ENCODE measurements around the gene THSD4.

The THSD4 gene

DNA sequence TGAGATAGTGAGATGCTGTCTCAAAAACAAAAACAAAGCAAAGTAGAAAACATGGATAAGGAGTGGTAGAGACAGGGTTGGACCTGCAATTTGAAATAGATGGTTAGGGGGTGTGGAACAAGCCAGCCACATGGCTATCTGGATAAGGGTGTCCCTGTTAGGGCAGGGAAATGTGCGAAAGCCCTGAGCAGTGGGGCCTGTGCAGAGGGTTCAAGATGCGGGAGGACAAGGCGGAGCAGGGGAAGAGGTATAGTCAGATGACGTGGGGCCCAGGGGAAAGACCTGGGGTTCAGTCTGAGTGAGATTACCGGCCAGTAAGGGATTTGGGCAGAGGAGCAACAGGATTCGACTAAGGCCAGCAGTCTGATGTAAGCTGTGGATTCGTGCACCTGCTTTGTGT, 676.7 kb downstream of the THSD4 start:
- Histone ChIP-seq H3K36me3 (ENCODE audit: control insufficient read depth, insufficient read depth, low read length, severe bottlenecking) (no peaks in the 10 kb centered on the region), H3K4me3 (ENCODE audit: low read length) (no peak overlapping the region), H3K9me3 (ENCODE audit: control insufficient read depth, low read length) (no peaks in the 10 kb centered on the region), H3K9ac (ENCODE audit: low read length) (no peak overlapping the region), H3K4me1 (ENCODE audit: control insufficient read depth, insufficient read depth, low read length) (peaks cover 2% of the 10 kb centered on the region), H3K27me3 (replicated peaks; ENCODE audit: control insufficient read depth, insufficient read depth, low read length) (peaks cover 3% of the 10 kb centered on the region)
- DNase-seq (ENCODE audit: low read depth): no peak

- H3K4me1 ChIP-seq (ENCODE audit: control insufficient read depth, insufficient read depth, low read length): peaks cover 2% of the 10 kb centered on the region
- H3K36me3 ChIP-seq (ENCODE audit: control insufficient read depth, insufficient read depth, low read length, severe bottlenecking): no peaks in the 10 kb centered on the region
- no peak overlapping the region for H3K4me3 ChIP-seq (ENCODE audit: low read length)
- DNase-seq (ENCODE audit: low read depth): peak; percentile 72
- no peak overlapping the region for H3K9ac ChIP-seq (ENCODE audit: low read length)
- peaks cover 3% of the 10 kb centered on the region for H3K27me3 ChIP-seq (replicated peaks; ENCODE audit: control insufficient read depth, insufficient read depth, low read length)
- no peaks in the 10 kb centered on the region for H3K9me3 ChIP-seq (ENCODE audit: control insufficient read depth, low read length)
Observed at GRCh38 chr15:71792521-71792920, 677.2 kb downstream of the THSD4 start.

DNA sequence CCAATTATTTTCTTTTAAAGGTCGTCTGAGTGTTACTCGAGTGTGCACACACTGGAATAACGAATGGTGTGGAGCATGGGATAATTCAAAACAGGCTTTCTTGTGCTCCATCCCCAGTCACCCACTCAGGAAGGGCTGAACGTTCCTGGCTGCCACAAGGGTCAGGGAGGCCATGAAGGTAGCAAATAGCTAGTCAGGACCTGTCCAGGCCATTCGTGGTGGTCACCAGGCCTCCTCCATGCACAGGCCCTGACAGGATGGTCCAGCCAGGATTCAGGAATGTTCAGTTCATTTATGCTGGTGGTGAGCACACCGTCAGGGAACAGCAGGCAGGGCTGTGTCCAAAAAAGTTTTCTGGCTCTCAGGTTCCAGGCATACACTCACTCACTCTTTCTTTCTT, 683.4 kb downstream of the THSD4 start:
- Histone ChIP-seq H3K4me3 (ENCODE audit: low read length) (no peak overlapping the region), H3K36me3 (ENCODE audit: control insufficient read depth, insufficient read depth, low read length, severe bottlenecking) (no peaks in the 10 kb centered on the region), H3K27me3 (replicated peaks; ENCODE audit: control insufficient read depth, insufficient read depth, low read length) (peaks cover 3% of the 10 kb centered on the region), H3K9me3 (ENCODE audit: control insufficient read depth, low read length) (no peaks in the 10 kb centered on the region), H3K9ac (ENCODE audit: low read length) (no peak overlapping the region), H3K4me1 (ENCODE audit: control insufficient read depth, insufficient read depth, low read length) (no peaks in the 10 kb centered on the region)
- DNase-seq (ENCODE audit: low read depth): no peak

DNA sequence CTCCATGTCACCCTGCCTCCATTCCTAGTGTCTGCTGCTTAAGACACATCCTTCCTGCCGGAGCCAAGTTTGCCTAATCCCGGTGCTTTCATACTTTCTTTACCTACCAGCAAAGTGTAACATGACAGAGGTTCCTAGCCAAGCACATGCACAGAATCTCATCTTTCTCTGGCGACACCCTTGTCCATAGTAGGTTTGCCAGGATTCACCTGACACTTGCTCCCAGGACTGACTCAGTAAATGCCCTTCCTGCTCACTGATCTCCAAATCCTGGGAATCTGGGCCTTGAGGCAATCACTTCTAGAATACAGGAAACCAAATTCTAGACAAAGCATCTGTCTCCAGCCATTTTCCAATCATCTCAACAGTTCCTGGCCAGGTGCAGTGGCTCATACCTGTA, 684.9 kb downstream of the THSD4 start:
- H3K4me1 ChIP-seq (ENCODE audit: control insufficient read depth, insufficient read depth, low read length): no peaks in the 10 kb centered on the region
- no peak overlapping the region for H3K9ac ChIP-seq (ENCODE audit: low read length)
- no peaks in the 10 kb centered on the region for H3K36me3 ChIP-seq (ENCODE audit: control insufficient read depth, insufficient read depth, low read length, severe bottlenecking)
- H3K9me3 ChIP-seq (ENCODE audit: control insufficient read depth, low read length): no peaks in the 10 kb centered on the region
- no peak overlapping the region for H3K4me3 ChIP-seq (ENCODE audit: low read length)
- no peak for DNase-seq (ENCODE audit: low read depth)
- peaks cover 3% of the 10 kb centered on the region for H3K27me3 ChIP-seq (replicated peaks; ENCODE audit: control insufficient read depth, insufficient read depth, low read length)

DNA sequence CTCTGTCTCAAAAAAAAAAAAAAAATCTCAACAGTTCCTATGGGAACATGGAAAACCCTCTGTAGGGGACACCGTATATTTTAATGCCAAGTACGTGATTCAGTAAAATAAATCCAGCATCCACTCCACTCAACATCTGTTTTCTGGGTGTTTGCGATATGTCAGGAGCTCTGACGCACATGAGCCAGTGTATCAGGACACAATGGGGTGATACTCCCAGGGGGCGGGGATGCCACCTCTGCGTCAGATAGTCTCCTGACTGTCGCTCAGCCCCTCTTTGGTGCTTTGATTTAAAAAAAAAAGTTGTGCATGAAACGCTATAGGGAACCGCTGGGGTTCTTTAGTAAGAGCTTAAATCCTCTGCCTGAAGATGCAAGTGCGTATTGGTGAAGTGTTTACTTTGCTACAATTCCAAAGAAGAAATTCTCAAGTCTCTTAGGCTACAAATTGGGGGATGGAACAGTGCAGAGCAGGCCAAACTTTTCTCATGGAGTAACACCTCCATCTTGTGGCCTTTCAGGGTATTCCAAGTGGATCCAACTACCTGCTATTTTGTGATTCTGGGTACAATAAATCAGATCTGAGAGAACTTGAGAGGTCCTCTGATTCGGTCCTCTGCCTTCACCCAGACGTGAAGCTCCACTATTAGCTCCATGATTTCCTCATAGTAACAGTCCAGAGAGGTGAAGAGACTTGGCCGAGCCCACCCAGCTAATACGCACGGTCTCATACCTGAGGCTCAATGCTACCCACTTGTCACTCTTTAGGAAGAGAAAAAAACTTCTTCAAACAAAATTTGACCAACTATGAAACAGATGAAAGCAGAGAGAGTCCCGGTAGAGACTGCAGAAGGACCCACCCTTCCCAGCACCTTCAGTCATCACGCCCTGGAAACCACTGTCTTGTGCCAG, 685.8 kb downstream of the THSD4 start:
- Histone ChIP-seq H3K9me3 (ENCODE audit: control insufficient read depth, low read length) (no peaks in the 10 kb centered on the region), H3K36me3 (ENCODE audit: control insufficient read depth, insufficient read depth, low read length, severe bottlenecking) (no peaks in the 10 kb centered on the region), H3K27me3 (replicated peaks; ENCODE audit: control insufficient read depth, insufficient read depth, low read length) (peaks cover 3% of the 10 kb centered on the region), H3K4me3 (ENCODE audit: low read length) (no peak overlapping the region), H3K4me1 (ENCODE audit: control insufficient read depth, insufficient read depth, low read length) (no peaks in the 10 kb centered on the region), H3K9ac (ENCODE audit: low read length) (no peak overlapping the region)
- DNase-seq (ENCODE audit: low read depth): peak; percentile 88

DNA sequence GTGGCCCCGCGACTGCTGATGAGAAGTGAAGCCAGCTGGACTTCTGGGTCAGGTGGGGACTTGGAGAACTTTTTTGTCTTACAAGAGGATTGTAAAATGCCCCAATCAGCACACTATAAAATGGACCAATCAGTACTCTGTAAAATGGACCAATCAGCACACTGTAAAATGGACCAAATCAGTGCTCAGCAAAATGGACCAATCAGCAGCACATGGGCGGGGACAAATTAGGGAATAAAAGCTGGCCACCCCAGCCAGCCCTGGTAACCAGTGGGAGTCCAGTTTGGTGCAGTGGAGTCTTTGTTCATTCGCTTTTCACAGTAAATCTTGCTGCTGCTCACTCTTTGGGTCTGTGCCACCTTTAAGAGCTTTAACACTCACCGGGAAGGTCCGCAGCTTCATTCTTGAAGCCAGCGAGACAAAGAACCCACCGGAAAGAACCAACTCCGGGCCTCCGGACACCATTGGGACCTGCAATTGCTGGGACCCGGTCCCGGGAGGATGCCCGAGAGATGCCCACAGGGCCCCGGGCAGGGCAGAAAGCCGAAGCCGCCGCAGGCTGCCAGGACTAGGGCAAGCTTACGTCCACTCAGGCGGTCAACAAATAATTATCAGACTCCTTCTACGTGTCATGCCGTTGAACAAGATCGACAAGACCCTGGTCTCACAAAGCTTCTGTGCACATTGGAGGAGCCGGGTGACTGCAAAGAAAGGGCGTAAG, 686.8 kb downstream of the THSD4 start:
- Histone ChIP-seq H3K4me3 (ENCODE audit: low read length) (no peak overlapping the region), H3K4me1 (ENCODE audit: control insufficient read depth, insufficient read depth, low read length) (peaks cover 4% of the 10 kb centered on the region), H3K9ac (ENCODE audit: low read length) (no peak overlapping the region), H3K27me3 (replicated peaks; ENCODE audit: control insufficient read depth, insufficient read depth, low read length) (peaks cover 3% of the 10 kb centered on the region), H3K9me3 (ENCODE audit: control insufficient read depth, low read length) (no peaks in the 10 kb centered on the region), H3K36me3 (ENCODE audit: control insufficient read depth, insufficient read depth, low read length, severe bottlenecking) (no peaks in the 10 kb centered on the region)
- no peak for DNase-seq (ENCODE audit: low read depth)

GRCh38 chr15:71802770-71803169, 687.5 kb downstream of the THSD4 start:
- DNase-seq (ENCODE audit: low read depth): no peak
- Histone ChIP-seq H3K9me3 (ENCODE audit: control insufficient read depth, low read length) (no peaks in the 10 kb centered on the region), H3K4me3 (ENCODE audit: low read length) (no peak overlapping the region), H3K27me3 (replicated peaks; ENCODE audit: control insufficient read depth, insufficient read depth, low read length) (peaks cover 3% of the 10 kb centered on the region), H3K4me1 (ENCODE audit: control insufficient read depth, insufficient read depth, low read length) (peaks cover 10% of the 10 kb centered on the region), H3K9ac (ENCODE audit: low read length) (no peak overlapping the region), H3K36me3 (ENCODE audit: control insufficient read depth, insufficient read depth, low read length, severe bottlenecking) (no peaks in the 10 kb centered on the region)

GRCh38 chr15:71804226-71804625, 689.0 kb downstream of the THSD4 start:
- H3K36me3 ChIP-seq (ENCODE audit: control insufficient read depth, insufficient read depth, low read length, severe bottlenecking): no peaks in the 10 kb centered on the region
- no peak for DNase-seq (ENCODE audit: low read depth)
- peaks cover 4% of the 10 kb centered on the region for H3K27me3 ChIP-seq (replicated peaks; ENCODE audit: control insufficient read depth, insufficient read depth, low read length)
- H3K9me3 ChIP-seq (ENCODE audit: control insufficient read depth, low read length): no peaks in the 10 kb centered on the region
- H3K4me1 ChIP-seq (ENCODE audit: control insufficient read depth, insufficient read depth, low read length): peaks cover 12% of the 10 kb centered on the region
- no peak overlapping the region for H3K4me3 ChIP-seq (ENCODE audit: low read length)
- no peak overlapping the region for H3K9ac ChIP-seq (ENCODE audit: low read length)

GRCh38 chr15:71804695-71805470, 689.6 kb downstream of the THSD4 start:
- Histone ChIP-seq H3K27me3 (replicated peaks; ENCODE audit: control insufficient read depth, insufficient read depth, low read length) (peaks cover 10% of the 10 kb centered on the region), H3K36me3 (ENCODE audit: control insufficient read depth, insufficient read depth, low read length, severe bottlenecking) (no peaks in the 10 kb centered on the region), H3K4me3 (ENCODE audit: low read length) (no peak overlapping the region), H3K4me1 (ENCODE audit: control insufficient read depth, insufficient read depth, low read length) (peaks cover 12% of the 10 kb centered on the region), H3K9me3 (ENCODE audit: control insufficient read depth, low read length) (no peaks in the 10 kb centered on the region), H3K9ac (ENCODE audit: low read length) (no peak overlapping the region)
- peak; percentile 9 for DNase-seq (ENCODE audit: low read depth)

DNA sequence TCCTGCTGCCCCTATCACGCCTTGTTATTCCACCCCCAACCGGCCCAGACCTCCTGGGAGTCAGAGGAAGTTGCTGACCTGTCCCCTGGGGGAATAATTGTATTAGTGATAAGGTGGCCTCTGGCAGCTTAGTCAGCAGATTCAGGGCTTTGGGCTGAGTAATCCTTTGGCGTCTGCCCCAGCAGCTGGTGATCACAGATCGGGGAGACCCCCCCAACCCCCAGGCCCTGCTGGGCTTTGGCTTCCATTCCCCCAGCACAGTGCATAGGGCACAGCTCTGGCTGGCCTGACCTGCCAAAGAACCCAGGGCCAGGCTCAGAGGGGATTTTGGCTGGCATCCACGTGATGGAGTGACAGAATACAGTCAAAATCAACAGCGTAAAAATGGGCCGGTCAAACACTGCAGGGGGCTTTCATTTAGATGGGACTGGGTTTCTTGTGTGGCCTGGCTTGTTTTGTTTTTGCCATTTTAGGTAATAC, 691.2 kb downstream of the THSD4 start:
- Histone ChIP-seq H3K9ac (ENCODE audit: low read length) (no peak overlapping the region), H3K27me3 (replicated peaks; ENCODE audit: control insufficient read depth, insufficient read depth, low read length) (peaks cover 10% of the 10 kb centered on the region), H3K4me3 (ENCODE audit: low read length) (no peak overlapping the region), H3K4me1 (ENCODE audit: control insufficient read depth, insufficient read depth, low read length) (peaks cover 12% of the 10 kb centered on the region), H3K36me3 (ENCODE audit: control insufficient read depth, insufficient read depth, low read length, severe bottlenecking) (no peaks in the 10 kb centered on the region), H3K9me3 (ENCODE audit: control insufficient read depth, low read length) (no peaks in the 10 kb centered on the region)
- DNase-seq (ENCODE audit: low read depth): peak; percentile 40

DNA sequence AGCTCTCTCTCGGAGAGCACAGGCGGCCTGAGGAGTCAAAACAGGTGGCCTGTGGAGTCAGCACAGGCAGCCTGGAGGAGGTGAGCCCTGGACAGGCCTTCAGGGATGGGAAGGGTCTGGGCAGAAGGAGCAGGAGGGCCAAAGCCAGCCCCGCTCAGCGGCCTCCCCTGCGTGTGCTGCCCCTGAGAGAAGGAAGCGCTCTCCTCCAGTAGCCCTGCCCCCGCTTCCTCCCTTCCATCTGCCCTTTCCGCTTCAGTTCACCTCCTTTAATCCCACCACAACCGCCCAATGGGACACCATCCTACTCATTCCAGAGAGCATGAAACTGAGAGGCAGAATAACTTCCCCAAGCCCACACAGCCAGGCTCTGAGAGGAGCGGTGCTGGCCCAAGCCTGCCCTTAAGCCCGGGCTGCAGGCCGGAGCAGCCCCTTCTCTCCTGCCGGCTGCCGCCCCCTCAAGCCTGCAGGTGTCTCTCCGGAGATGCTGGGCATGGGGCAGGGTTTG, 691.9 kb downstream of the THSD4 start:
- Histone ChIP-seq H3K9me3 (ENCODE audit: control insufficient read depth, low read length) (no peaks in the 10 kb centered on the region), H3K27me3 (replicated peaks; ENCODE audit: control insufficient read depth, insufficient read depth, low read length) (peaks cover 10% of the 10 kb centered on the region), H3K4me1 (ENCODE audit: control insufficient read depth, insufficient read depth, low read length) (peaks cover 12% of the 10 kb centered on the region), H3K4me3 (ENCODE audit: low read length) (no peak overlapping the region), H3K9ac (ENCODE audit: low read length) (no peak overlapping the region), H3K36me3 (ENCODE audit: control insufficient read depth, insufficient read depth, low read length, severe bottlenecking) (no peaks in the 10 kb centered on the region)
- peak; percentile 11 for DNase-seq (ENCODE audit: low read depth)

All from adipocyte (in vitro differentiated cells).